OCI-LY3 (cell line): Measurements from ENCODE around the gene RGS6.

Experiments used
- CTCF ChIP-seq: fragments of 200-600, 300-600 bp; sonication (generic); IDR thresholded peaks from 2 replicates; pipeline ENCODE4 v1.5.1; 2014; ENCODE audit warnings: antibody characterized with exemption, low read length, low read depth
- EZH2phosphoT487 ChIP-seq: fragments of 200-600 bp; shearing (Covaris generic); IDR thresholded peaks from 2 replicates; pipeline ENCODE4 v1.6.1; 2018; ENCODE audit warnings: antibody characterized with exemption, mixed run types, low read depth

DNA sequence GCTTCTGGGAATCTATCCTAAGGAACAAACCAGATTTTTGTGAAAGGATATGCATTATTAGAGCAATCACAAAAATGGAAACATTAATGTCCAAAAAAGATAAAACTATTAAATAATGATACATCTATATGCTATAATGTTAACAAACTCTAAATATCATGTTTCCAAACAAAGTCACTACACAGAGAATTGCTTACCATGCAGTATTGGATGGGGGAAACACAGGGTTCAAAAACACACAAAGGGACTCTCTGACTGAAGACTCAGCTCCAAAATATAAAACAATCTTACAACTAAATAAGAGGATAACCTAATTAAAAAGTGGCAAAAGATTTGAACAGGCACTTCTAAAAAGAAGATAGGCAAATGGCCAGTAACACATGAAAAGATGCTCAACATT lies 657.4 kb downstream of the RGS6 start:
- TF ChIP-seq CTCF, result no peak
- TF ChIP-seq EZH2phosphoT487, result no peak
